Measurements from ENCODE around the gene RBM7. TPM values are rescaled to one million over a fixed set of nuclear protein-coding genes. Genes with fewer than 3 reads are reported as not detected.

Gene RBM7
- total RNA-seq, 4 donors from 2014 or later, result 14.7 to 15.5 (median 15.3) TPM

DNA sequence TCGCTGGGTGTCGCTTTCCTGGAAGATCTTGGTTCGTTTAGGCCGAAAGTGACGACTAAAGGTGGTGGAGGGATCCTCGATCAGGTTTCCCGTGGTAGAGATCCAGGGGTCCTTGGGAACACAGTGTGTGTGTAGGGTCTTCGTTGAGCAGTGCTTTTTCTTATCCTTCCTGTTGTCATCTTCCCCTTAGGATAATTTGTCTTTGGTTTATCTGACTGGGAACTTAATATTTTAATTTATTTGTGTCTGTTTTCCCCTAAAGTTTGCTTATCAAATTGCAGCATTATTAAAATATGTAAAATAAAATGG lies 403 bp downstream of the RBM7 start:
- TF ChIP-seq EP300 (IDR thresholded peaks at IDR 0.05), result no peak
- TF ChIP-seq, protein P1, sequence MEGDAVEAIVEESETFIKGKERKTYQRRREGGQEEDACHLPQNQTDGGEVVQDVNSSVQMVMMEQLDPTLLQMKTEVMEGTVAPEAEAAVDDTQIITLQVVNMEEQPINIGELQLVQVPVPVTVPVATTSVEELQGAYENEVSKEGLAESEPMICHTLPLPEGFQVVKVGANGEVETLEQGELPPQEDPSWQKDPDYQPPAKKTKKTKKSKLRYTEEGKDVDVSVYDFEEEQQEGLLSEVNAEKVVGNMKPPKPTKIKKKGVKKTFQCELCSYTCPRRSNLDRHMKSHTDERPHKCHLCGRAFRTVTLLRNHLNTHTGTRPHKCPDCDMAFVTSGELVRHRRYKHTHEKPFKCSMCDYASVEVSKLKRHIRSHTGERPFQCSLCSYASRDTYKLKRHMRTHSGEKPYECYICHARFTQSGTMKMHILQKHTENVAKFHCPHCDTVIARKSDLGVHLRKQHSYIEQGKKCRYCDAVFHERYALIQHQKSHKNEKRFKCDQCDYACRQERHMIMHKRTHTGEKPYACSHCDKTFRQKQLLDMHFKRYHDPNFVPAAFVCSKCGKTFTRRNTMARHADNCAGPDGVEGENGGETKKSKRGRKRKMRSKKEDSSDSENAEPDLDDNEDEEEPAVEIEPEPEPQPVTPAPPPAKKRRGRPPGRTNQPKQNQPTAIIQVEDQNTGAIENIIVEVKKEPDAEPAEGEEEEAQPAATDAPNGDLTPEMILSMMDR (IDR thresholded peaks at IDR 0.05), result peak in 1 of 5 experiments; percentile 4
- no peak for DNase-seq (ENCODE audit: low spot score in 2 of 2)
- Histone ChIP-seq H3K4me1 (peaks cover 0 to 67% (median 30%) of the 10 kb centered on the region in 4 donors), H3K9me3 (no peaks in the 10 kb centered on the region), H3K4me3 (peak overlapping the region; percentile 54 to 81 (median 66)), H3K27ac (peak overlapping the region; percentile 94 to 99 (median 98)), H3K27me3 (no peaks in the 10 kb centered on the region), H3K36me3 (peaks cover 0 to 7% (median 0%) of the 10 kb centered on the region in 3 donors)
- 0 to 1% methylated on average over 8 of the region's 8 CpGs for WGBS, 2 donors

DNA sequence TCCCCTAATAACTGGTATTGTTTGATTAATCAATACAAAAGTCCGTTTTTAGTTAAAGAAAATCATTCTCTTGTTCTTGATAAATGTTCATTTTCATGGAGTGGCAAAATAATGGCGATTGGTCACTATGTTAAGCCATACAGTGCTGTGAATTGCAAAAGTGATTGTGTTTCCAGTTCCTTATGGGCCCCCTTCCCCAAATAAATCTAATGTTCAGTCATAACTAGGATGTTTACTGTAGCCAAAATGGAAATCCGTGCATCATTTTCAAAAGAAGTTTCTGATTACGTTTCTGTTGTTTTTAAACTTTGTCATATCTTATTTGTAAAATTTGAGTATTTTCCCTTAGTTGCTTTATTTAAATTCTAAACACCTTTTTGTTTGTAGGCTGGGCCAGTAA lies 845 bp downstream of the RBM7 start:
- WGBS, 2 donors, result 2 to 3% methylated on average over 4 of the region's 4 CpGs
- Histone ChIP-seq H3K4me3 (peak overlapping the region; percentile 54 to 81 (median 66)), H3K27ac (peak overlapping the region; percentile 94 to 99 (median 98)), H3K36me3 (peaks cover 0 to 11% (median 0%) of the 10 kb centered on the region in 3 donors), H3K27me3 (no peaks in the 10 kb centered on the region), H3K9me3 (no peaks in the 10 kb centered on the region), H3K4me1 (peaks cover 0 to 67% (median 30%) of the 10 kb centered on the region in 4 donors)
- DNase-seq (ENCODE audit: low spot score in 2 of 2), result no peak
- TF ChIP-seq, protein P1 (IDR thresholded peaks at IDR 0.05), result no peak
- TF ChIP-seq EP300 (IDR thresholded peaks at IDR 0.05), result no peak
- no peak for TF ChIP-seq POLR2A (IDR thresholded peaks at IDR 0.05)

DNA sequence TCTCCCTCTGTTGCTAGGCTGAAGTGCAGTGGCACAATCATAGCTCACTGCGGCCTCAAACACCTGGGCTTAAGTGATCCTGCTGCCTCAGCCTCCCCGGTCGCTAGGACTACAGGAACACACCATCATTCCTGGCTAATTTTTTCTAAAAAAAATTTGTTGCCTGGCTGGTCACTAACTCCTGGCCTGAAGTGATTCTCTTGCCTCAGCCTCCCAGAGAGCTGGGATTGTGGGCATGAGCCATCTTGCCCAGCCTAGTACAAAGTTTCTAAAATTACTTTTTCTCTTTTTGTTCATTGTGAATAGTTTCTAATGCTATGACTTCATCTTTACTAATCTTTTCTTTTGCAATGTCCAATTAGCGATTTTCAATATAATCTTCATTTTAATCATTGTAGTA lies 12.5 kb downstream of the RBM7 start:
- Histone ChIP-seq H3K36me3 (peaks cover 0 to 37% (median 0%) of the 10 kb centered on the region in 3 donors), H3K27me3 (no peaks in the 10 kb centered on the region), H3K27ac (no peak overlapping the region), H3K4me1 (peaks cover 0 to 5% (median 0%) of the 10 kb centered on the region in 4 donors), H3K4me3 (no peak overlapping the region), H3K9me3 (no peaks in the 10 kb centered on the region)
- no peak for TF ChIP-seq EP300 (IDR thresholded peaks at IDR 0.05)
- TF ChIP-seq, protein P1 (IDR thresholded peaks at IDR 0.05), result no peak
- no peak for TF ChIP-seq POLR2A (IDR thresholded peaks at IDR 0.05)
- 94 to 100% methylated on average over 4 of the region's 4 CpGs for WGBS, 2 donors
- no peak for DNase-seq (ENCODE audit: low spot score in 2 of 2)

DNA sequence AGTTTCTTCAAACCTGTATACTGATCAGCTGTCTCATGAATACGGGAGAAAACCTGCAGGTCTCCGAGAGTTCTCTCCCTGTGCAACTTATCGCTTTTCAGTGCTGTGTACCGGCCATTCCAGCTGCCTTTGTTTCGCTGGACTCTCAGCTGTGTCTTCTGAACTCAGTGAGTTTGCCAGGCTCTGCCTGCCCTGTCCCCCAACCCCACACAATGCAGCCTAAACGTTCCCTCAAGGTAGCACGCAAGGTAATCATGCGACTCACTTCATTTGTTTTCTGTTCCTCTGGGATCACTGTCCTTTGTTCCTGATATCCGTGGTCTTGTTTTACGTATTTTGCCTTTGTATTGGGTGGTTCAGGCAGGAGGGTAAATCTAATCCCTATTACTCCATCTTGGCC lies 13.5 kb downstream of the RBM7 start:
- Histone ChIP-seq H3K9me3 (no peaks in the 10 kb centered on the region), H3K4me3 (no peak overlapping the region), H3K36me3 (peaks cover 0 to 31% (median 0%) of the 10 kb centered on the region in 3 donors), H3K27ac (no peak overlapping the region), H3K4me1 (peaks cover 0 to 5% (median 0%) of the 10 kb centered on the region in 4 donors), H3K27me3 (no peaks in the 10 kb centered on the region)
- DNase-seq (ENCODE audit: low spot score in 2 of 2), result no peak
- 83 to 88% methylated on average over 10 of the region's 10 CpGs for WGBS, 2 donors
- TF ChIP-seq, protein P1 (IDR thresholded peaks at IDR 0.05), result no peak
- TF ChIP-seq EP300 (IDR thresholded peaks at IDR 0.05) (no peak), POLR2A (IDR thresholded peaks at IDR 0.05) (no peak)

DNA sequence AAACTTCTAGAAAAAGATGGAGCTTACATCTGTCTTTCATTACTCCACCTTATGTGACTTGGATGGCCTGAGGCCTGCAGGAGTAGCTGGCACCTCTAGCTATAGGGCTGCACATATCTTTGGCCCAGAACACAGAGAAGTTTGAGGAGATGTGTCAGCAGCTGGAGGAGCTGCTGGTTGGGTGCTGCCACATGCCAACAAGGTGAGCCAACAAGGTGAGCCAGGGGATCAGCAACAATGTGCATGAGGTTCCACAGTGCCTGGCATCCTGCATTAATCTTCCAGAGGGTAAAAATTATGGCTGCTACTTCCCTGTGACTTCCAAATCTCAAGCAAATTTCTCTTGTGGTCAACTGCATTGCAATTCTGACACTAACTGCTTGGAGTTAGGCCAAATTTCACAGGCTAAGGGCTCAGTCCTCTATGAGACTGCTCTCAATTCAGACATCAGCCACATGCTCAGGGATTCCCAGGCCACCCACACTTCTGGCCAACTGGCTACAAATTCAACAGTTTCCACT lies 16.0 kb downstream of the RBM7 start:
- Histone ChIP-seq H3K36me3 (peaks cover 0 to 15% (median 0%) of the 10 kb centered on the region in 3 donors), H3K9me3 (no peaks in the 10 kb centered on the region), H3K4me3 (no peak overlapping the region), H3K27ac (no peak overlapping the region), H3K27me3 (no peaks in the 10 kb centered on the region), H3K4me1 (peaks cover 0 to 5% (median 0%) of the 10 kb centered on the region in 4 donors)
- no peak for DNase-seq (ENCODE audit: low spot score in 2 of 2)
- TF ChIP-seq POLR2A (IDR thresholded peaks at IDR 0.05), result no peak
- no peak for TF ChIP-seq EP300 (IDR thresholded peaks at IDR 0.05)
- TF ChIP-seq, protein P1 (IDR thresholded peaks at IDR 0.05), result no peak
